Subcutaneous adipose tissue (tissue), 4 donors: ENCODE data around the gene NR2E3. TPM values are rescaled to one million over a fixed set of nuclear protein-coding genes. Genes with fewer than 3 reads are reported as not detected.

Experiments
- total RNA-seq, 4 donors: library from RNA; depleted of rRNA; stranded (reverse); fragments of >200 nt; gene quantifications; one replicate each; pipeline ENCODE4 v1.1.0, GENCODE V29; 2016
- TF ChIP-seq, protein P1 (sequence below): fragments of 450-650 bp; IDR thresholded peaks from one replicate; pipeline ENCODE4 v1.5.1; 2016; ENCODE audit warnings: low read depth, mild to moderate bottlenecking, control low read depth, antibody characterized with exemption, moderate library complexity

NR2E3 gene
- total RNA-seq, 4 donors from 2014 or later = not detected

DNA sequence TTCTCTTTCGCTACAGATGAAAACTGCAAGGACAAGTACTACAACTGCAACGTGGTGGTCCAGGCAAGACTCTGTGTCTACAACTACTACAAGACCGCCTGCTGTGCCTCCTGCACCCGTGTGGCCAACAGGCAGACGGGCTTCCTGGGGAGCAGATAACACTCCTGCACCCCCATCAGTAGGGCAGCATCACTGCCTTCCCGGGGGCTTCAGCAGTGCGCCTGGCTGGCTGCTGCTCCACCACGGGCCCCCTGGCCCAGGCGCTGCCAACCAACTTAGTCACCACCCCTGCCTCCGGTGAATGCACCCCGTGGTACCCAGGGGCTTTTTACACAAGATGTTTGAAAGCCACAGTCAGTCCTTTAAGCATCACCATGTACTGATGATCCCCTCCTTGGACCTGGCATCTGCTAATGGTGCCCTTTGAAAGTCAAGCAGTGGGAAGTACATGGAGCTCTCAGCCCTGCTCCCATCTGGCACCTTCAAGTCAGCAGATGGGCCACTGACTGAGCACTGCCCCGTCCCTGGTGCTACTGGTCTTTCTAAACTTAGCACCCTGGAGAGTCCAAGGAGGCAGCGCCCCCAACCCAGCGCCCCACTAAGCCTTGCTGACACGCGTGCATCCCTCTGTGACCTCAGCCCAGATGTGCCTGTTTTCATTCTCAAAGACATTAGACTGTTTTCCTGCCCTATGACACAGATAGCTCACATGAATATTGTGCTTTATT is 33.0 kb upstream of the NR2E3 start:
- TF ChIP-seq, protein P1, sequence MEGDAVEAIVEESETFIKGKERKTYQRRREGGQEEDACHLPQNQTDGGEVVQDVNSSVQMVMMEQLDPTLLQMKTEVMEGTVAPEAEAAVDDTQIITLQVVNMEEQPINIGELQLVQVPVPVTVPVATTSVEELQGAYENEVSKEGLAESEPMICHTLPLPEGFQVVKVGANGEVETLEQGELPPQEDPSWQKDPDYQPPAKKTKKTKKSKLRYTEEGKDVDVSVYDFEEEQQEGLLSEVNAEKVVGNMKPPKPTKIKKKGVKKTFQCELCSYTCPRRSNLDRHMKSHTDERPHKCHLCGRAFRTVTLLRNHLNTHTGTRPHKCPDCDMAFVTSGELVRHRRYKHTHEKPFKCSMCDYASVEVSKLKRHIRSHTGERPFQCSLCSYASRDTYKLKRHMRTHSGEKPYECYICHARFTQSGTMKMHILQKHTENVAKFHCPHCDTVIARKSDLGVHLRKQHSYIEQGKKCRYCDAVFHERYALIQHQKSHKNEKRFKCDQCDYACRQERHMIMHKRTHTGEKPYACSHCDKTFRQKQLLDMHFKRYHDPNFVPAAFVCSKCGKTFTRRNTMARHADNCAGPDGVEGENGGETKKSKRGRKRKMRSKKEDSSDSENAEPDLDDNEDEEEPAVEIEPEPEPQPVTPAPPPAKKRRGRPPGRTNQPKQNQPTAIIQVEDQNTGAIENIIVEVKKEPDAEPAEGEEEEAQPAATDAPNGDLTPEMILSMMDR = no peak

DNA sequence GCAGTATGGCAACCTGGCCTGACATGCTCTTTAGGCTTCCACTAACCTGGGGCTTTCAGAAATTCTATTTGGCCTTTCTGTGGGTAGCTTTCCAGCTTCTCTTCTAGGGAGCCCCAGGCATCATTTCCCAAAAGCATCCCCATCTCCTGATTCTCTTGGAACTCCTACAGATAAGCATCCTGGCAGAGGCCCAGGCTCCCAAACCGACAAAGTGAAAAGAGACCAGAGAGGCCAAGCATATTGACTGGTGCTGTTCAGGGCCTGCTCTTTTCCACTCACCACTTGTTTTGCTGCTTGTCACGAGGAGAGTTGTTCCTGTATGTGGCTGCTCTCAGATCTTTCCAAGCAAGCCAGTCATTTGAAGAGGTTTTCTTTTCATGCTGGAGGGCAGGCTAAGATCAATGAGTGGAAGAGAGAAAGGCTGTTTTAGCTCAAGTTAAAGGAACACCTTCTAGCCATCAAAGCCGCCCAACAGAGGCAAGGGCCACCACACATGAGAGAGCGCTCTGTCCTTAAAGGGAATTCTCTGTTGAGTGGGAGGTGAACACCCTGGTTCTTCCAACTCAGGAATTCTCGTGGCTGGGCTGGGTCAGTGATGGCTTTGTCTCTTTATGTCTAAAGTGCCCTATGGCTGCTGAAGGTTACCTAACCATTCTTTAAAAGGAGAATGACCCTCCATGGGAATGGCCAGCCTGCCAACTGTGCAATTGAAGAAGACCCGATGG is 31.1 kb upstream of the NR2E3 start:
- TF ChIP-seq, protein P1 = no peak

DNA sequence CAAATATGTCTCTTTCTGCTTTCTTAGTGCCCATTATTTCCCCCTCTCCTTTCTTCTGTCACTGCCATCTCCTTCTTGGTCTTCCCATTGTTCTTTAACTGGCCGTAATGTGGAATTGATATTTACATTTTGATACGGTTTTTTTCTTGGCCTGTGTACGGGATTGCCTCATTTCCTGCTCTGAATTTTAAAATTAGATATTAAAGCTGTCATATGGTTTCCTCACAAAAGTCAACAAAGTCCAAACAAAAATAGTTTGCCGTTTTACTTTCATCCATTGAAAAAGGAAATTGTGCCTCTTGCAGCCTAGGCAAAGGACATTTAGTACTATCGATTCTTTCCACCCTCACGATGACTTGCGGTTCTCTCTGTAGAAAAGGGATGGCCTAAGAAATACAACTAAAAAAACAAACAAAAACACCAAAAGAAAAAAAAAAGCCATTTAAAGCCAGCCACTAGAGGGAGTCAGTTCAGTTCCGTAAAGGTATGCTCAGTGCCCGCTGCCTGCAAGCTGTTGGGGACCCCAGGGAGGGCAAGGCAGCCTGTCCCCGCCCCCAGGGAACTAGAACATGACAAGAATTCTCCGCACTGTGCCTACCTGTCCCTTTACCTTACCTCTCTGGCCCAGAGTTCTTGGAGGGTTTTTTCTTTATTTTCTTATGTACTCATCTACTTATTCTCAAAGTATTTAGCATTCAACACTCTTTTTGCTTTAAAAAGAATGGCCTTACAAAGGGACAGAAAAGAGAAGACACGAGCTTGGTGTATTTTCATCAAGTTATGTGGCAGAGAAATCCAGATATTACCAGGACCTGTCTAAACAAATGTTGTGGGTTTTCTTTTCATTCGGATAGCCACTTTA is 30.0 kb upstream of the NR2E3 start:
- TF ChIP-seq, protein P1 = no peak

DNA sequence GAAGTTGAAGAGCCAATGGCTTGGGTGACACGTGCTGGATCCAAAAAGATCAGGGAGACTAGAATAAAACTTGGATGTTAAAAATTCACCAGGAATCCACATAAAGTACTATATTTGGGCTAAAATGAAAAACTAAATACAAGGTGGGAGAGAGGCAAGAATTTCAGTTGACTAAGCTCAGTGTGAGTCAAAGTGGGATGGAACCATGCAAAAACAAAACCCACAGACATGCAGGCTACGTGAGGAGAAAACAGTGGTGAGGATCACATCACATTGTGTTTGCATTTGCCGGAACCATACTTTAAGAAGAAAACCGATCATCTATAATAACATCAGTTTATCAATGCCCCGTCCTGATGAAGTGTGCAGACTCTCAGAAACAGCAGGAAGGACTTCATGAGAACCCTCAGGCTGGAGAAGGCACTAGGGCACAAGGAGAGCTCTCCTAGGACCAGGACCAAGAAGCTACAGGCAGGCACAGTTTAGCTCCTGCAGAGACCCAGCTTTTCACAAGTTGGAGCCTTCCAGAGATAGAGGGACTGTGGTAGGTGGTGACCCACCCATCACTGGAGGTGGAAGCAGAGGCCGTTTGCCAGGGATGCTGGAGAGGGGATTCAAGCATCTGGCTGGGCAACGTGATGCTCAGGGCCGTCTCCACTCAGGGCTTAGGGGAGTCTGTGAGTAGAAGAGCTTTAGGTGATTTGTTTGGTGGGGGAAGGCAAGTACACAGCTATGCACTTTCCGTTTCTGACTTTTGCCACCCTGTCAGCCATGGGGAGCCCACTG is 29.0 kb upstream of the NR2E3 start:
- TF ChIP-seq, protein P1 = no peak

DNA sequence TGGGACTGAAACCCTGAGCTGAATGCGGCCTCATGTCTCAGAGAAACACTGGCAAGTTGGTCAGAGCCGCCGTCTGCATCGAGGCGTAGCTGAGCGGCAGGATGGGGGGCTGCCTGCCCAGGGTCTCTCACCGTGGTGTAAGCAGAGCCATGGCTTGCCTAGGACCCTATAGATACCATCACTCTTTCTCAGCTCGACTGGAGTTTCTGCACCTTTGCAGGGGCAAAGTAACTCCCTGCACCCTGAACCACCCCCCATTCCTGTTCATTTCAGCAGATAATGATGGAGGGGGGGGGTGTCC is 28.4 kb upstream of the NR2E3 start:
- TF ChIP-seq, protein P1 = no peak

DNA sequence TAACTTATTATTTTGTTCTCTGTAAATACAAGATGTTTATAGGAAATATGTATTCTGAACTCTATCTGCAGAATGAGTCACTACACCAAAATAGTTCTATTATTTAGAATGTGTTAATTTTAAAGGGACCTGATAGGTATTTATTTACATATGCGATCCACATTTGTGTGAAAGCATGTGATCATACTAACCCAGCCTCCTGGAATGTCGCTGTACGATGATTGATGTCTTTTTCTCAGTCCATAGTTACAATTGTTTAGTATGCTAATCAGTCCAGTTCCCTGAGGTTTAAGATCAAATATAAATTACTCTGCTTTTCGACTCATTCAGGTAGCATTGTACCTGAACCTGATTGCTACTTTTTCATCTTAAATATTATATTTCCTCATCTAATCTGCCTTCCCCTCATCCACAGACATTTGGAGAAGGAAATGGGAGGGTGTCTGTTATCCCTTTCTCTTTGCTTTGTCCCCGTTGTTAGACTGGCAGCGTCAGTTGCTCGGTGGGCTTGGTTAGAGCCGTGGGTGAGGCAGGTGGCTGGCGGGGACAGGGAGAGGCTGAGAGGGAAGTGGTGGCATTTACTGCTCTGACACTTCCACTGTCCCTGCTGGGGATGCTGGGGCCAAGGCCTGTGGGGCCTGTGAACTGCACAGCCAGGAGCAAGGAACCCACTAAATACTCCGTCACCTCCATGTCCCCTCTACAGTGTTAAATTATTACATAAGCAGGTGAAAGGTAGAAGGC is 27.8 kb upstream of the NR2E3 start:
- TF ChIP-seq, protein P1 = no peak
